Skeletal muscle cell (primary cell): ENCODE measurements around the gene TCEAL8.
A peak's percentile ranks its signal among the peaks of the same experiment; 100 is the strongest.
"Not testable (repeated sequence)": the region's sequence is repeated elsewhere in the genome, so short reads cannot be mapped to it uniquely, and the experiment has no call there.

Experiments used
- DNase-seq: peaks from one replicate; pipeline ENCODE4 v3.0.0-alpha.2; 2010; ENCODE audit warnings: low read depth
- H3K4me3 ChIP-seq: 2 replicates; pipeline ENCODE4 v1.5.1; 2011; ENCODE audit warnings: low read depth, mild to moderate bottlenecking, control low read depth, low read length, moderate library complexity

The TCEAL8 gene

GRCh38 chrX:103254921-103255493 is at the start of gene TCEAL8:
Gene TCEAL8 (minus strand): TSS chrX:103255155. CDS start chrX:103253979, 1,176 bp downstream.
- peak within 1 kb of the TSS; percentile 72 for H3K4me3 ChIP-seq
- peak; percentile 51 for DNase-seq

- DNase-seq, result no peak
- H3K4me3 ChIP-seq, result no peak overlapping the region
These were observed 49.8 kb upstream of the TCEAL8 start for GRCh38 chrX:103304705-103305104.

GRCh38 chrX:103293118-103293517 is 38.2 kb upstream of the TCEAL8 start:
- DNase-seq, result no peak
- H3K4me3 ChIP-seq, result no peak overlapping the region

- no peak overlapping the region for H3K4me3 ChIP-seq
These were observed 24.7 kb upstream of the TCEAL8 start for GRCh38 chrX:103279624-103280023.

GRCh38 chrX:103276581-103277002 is 21.6 kb upstream of the TCEAL8 start, which contains the start of gene TCEAL5:
Gene TCEAL5 (minus strand): TSS chrX:103276750. CDS start chrX:103274563, 2,187 bp downstream.
- no peak within 1 kb of the TSS for H3K4me3 ChIP-seq
- DNase-seq, result no peak

More at GRCh38 chrX:103279624-103280023, 24.7 kb upstream of the TCEAL8 start:
- DNase-seq, result no peak

- no peak for DNase-seq
- no peak overlapping the region for H3K4me3 ChIP-seq
These were observed 21.1 kb upstream of the TCEAL8 start for GRCh38 chrX:103275947-103276567.

- DNase-seq, result no peak
- no peak overlapping the region for H3K4me3 ChIP-seq
These were observed 19.3 kb upstream of the TCEAL8 start for GRCh38 chrX:103274284-103274683.

GRCh38 chrX:103258275-103258674 is 3.3 kb upstream of the TCEAL8 start:
- H3K4me3 ChIP-seq, result no peak overlapping the region
- DNase-seq, result no peak

- no peak for DNase-seq
- no peak overlapping the region for H3K4me3 ChIP-seq
These were observed 1.7 kb upstream of the TCEAL8 start for GRCh38 chrX:103256651-103257050.

GRCh38 chrX:103254171-103254824 is 657 bp downstream of the TCEAL8 start:
- DNase-seq, result no peak
- H3K4me3 ChIP-seq, result peak overlapping the region; percentile 72

GRCh38 chrX:103253608-103254007 is 1.3 kb downstream of the TCEAL8 start:
- no peak for DNase-seq

GRCh38 chrX:103250977-103251376 is 4.0 kb downstream of the TCEAL8 start:
- DNase-seq, result no peak

More at GRCh38 chrX:103253608-103254007, 1.3 kb downstream of the TCEAL8 start:
- H3K4me3 ChIP-seq, result peak overlapping the region; percentile 72

GRCh38 chrX:103249805-103250204 is 5.2 kb downstream of the TCEAL8 start:
- no peak for DNase-seq
- no peak overlapping the region for H3K4me3 ChIP-seq

More at GRCh38 chrX:103250977-103251376, 4.0 kb downstream of the TCEAL8 start:
- no peak overlapping the region for H3K4me3 ChIP-seq

GRCh38 chrX:103248553-103248952 is 6.4 kb downstream of the TCEAL8 start:
- no peak overlapping the region for H3K4me3 ChIP-seq
- DNase-seq, result no peak

GRCh38 chrX:103240155-103240554 is 14.8 kb downstream of the TCEAL8 start:
- no peak for DNase-seq
- no peak overlapping the region for H3K4me3 ChIP-seq

- DNase-seq, result no peak
These were observed 18.7 kb downstream of the TCEAL8 start for GRCh38 chrX:103236296-103236695.

GRCh38 chrX:103235608-103236007 is 19.3 kb downstream of the TCEAL8 start:
- not testable (repeated sequence) for DNase-seq, H3K4me3 ChIP-seq

More at GRCh38 chrX:103236296-103236695, 18.7 kb downstream of the TCEAL8 start:
- no peak overlapping the region for H3K4me3 ChIP-seq

GRCh38 chrX:103234869-103235268 is 20.1 kb downstream of the TCEAL8 start:
- H3K4me3 ChIP-seq, result no peak overlapping the region
- DNase-seq, result no peak

GRCh38 chrX:103233263-103233662 is 21.7 kb downstream of the TCEAL8 start:
- H3K4me3 ChIP-seq, result no peak overlapping the region

GRCh38 chrX:103225918-103226317 is 29.0 kb downstream of the TCEAL8 start:
- DNase-seq, H3K4me3 ChIP-seq: not testable (repeated sequence)

More at GRCh38 chrX:103233263-103233662, 21.7 kb downstream of the TCEAL8 start:
- no peak for DNase-seq
